ENCODE results near the gene KLHL40. TPM values are rescaled to one million over a fixed set of nuclear protein-coding genes. Genes with fewer than 3 reads are reported as not detected.

The KLHL40 gene
- total RNA-seq, 1 experiment from 2014 or later: not detected

- H3K4me3 Mint-ChIP-seq (ENCODE audit: low read depth, unreplicated experiment): no peak overlapping the region
- no peak overlapping the region for H3K27ac Mint-ChIP-seq (ENCODE audit: unreplicated experiment)
- BruUV-seq (replicated peaks): no TSS peak
- H3K9me3 Mint-ChIP-seq (ENCODE audit: low read depth, unreplicated experiment): no peaks in the 10 kb centered on the region
- no peak for TF ChIP-seq CTCF (IDR thresholded peaks at IDR 0.05; ENCODE audit: unreplicated experiment)
- peaks cover 6% of the 10 kb centered on the region for H3K4me1 Mint-ChIP-seq (ENCODE audit: low read depth, unreplicated experiment)
- intact Hi-C loops (cut with micrococcal nuclease; ENCODE audit: unreplicated experiment): no loop called here
- CTCF ChIA-PET: no interaction called here
- DNase-seq: no peak
- H3K27me3 Mint-ChIP-seq (ENCODE audit: unreplicated experiment): no peaks in the 10 kb centered on the region
- H3K36me3 Mint-ChIP-seq (ENCODE audit: insufficient read depth, unreplicated experiment): no peaks in the 10 kb centered on the region
Measured at GRCh38 chr3:42680806-42681205, 4.5 kb upstream of the KLHL40 start.

- Mint-ChIP-seq H3K27me3 (ENCODE audit: unreplicated experiment) (no peaks in the 10 kb centered on the region), H3K9me3 (ENCODE audit: low read depth, unreplicated experiment) (no peaks in the 10 kb centered on the region), H3K4me1 (ENCODE audit: low read depth, unreplicated experiment) (peaks cover 6% of the 10 kb centered on the region), H3K36me3 (ENCODE audit: insufficient read depth, unreplicated experiment) (no peaks in the 10 kb centered on the region), H3K4me3 (ENCODE audit: low read depth, unreplicated experiment) (no peak overlapping the region), H3K27ac (ENCODE audit: unreplicated experiment) (no peak overlapping the region)
- TF ChIP-seq CTCF (IDR thresholded peaks at IDR 0.05; ENCODE audit: unreplicated experiment): no peak
- intact Hi-C loops (cut with micrococcal nuclease; ENCODE audit: unreplicated experiment): no loop called here
- no TSS peak for BruUV-seq (replicated peaks)
- DNase-seq: no peak
- CTCF ChIA-PET: no interaction called here
Measured at GRCh38 chr3:42681361-42682038, 3.8 kb upstream of the KLHL40 start.

GRCh38 chr3:42682301-42683070 is 2.9 kb upstream of the KLHL40 start:
- no peak overlapping the region for H3K4me3 Mint-ChIP-seq (ENCODE audit: low read depth, unreplicated experiment)
- peaks cover 6% of the 10 kb centered on the region for H3K4me1 Mint-ChIP-seq (ENCODE audit: low read depth, unreplicated experiment)
- intact Hi-C loops (cut with micrococcal nuclease; ENCODE audit: unreplicated experiment): no loop called here
- H3K27ac Mint-ChIP-seq (ENCODE audit: unreplicated experiment): no peak overlapping the region
- H3K9me3 Mint-ChIP-seq (ENCODE audit: low read depth, unreplicated experiment): no peaks in the 10 kb centered on the region
- DNase-seq: no peak
- no peak for TF ChIP-seq CTCF (IDR thresholded peaks at IDR 0.05; ENCODE audit: unreplicated experiment)
- H3K27me3 Mint-ChIP-seq (ENCODE audit: unreplicated experiment): no peaks in the 10 kb centered on the region
- BruUV-seq (replicated peaks): no TSS peak
- CTCF ChIA-PET: no interaction called here
- no peaks in the 10 kb centered on the region for H3K36me3 Mint-ChIP-seq (ENCODE audit: insufficient read depth, unreplicated experiment)

GRCh38 chr3:42683875-42684598 is 1.3 kb upstream of the KLHL40 start:
- no peak overlapping the region for H3K4me3 Mint-ChIP-seq (ENCODE audit: low read depth, unreplicated experiment)
- no TSS peak for BruUV-seq (replicated peaks)
- no peak for TF ChIP-seq CTCF (IDR thresholded peaks at IDR 0.05; ENCODE audit: unreplicated experiment)
- no peaks in the 10 kb centered on the region for H3K9me3 Mint-ChIP-seq (ENCODE audit: low read depth, unreplicated experiment)
- H3K4me1 Mint-ChIP-seq (ENCODE audit: low read depth, unreplicated experiment): peaks cover 6% of the 10 kb centered on the region
- intact Hi-C loops (cut with micrococcal nuclease; ENCODE audit: unreplicated experiment): no loop called here
- peak; percentile 56 for DNase-seq
- no peaks in the 10 kb centered on the region for H3K36me3 Mint-ChIP-seq (ENCODE audit: insufficient read depth, unreplicated experiment)
- CTCF ChIA-PET: interaction anchor here (0.6 to 1.0 kb wide), 8 partner anchors 9 to 1500 kb away, joined by 3 to 6 read pairs (median 3); partner anchors contain the start of gene SEC22C
- H3K27ac Mint-ChIP-seq (ENCODE audit: unreplicated experiment): no peak overlapping the region
- peaks cover 4% of the 10 kb centered on the region for H3K27me3 Mint-ChIP-seq (ENCODE audit: unreplicated experiment)
